DND-41 (cell line): Measurements from ENCODE around the gene GOLGB1.

Source experiments
- ATAC-seq: fragments of 200-7000 bp; cut with Tn5 transposase; 3 replicates; pipeline ENCODE4 v1.9.1; 2021; ENCODE audit warnings: low read depth; ENCODE audit not compliant: insufficient read depth
- DNase-seq: peaks from one replicate; pipeline ENCODE4 v3.0.0-alpha.2; 2020
- H2AFZ ChIP-seq: 2 replicates; pipeline ENCODE4 v1.6.0; 2012; ENCODE audit warnings: low read depth, low read length
- H3K27ac ChIP-seq: 2 replicates; pipeline ENCODE4 v1.5.1; 2012; ENCODE audit warnings: low read length, inconsistent platforms
- H3K27me3 ChIP-seq: fragments of 200-600 bp; sonication (generic); 2 replicates; pipeline ENCODE4 v1.6.0; 2012; ENCODE audit warnings: low read length, mild to moderate bottlenecking, inconsistent platforms; ENCODE audit not compliant: insufficient read depth, poor library complexity
- H3K36me3 ChIP-seq: 2 replicates; pipeline ENCODE4 v1.5.1; 2012; ENCODE audit warnings: low read length, inconsistent platforms; ENCODE audit not compliant: insufficient read depth
- H3K4me1 ChIP-seq: 2 replicates; pipeline ENCODE4 v1.5.1; 2012; ENCODE audit warnings: mild to moderate bottlenecking, low read length; ENCODE audit not compliant: insufficient read depth
- H3K4me2 ChIP-seq: 2 replicates; pipeline ENCODE4 v1.6.0; 2012; ENCODE audit warnings: mild to moderate bottlenecking, moderate library complexity, low read length, inconsistent platforms; ENCODE audit not compliant: insufficient read depth
- H3K4me3 ChIP-seq, 2 experiments: fragments of 200-600 bp in 1 of 2; shearing (Covaris generic) in 1 of 2; 2 replicates each; pipeline ENCODE4 v1.5.1; 2012 to 2016; ENCODE audit warnings: inconsistent platforms in 2 of 2, low read length in 2 of 2, mild to moderate bottlenecking in 2 of 2, low read depth in 1 of 2, moderate library complexity in 1 of 2
- H3K79me2 ChIP-seq: 2 replicates; pipeline ENCODE4 v1.6.0; 2012; ENCODE audit warnings: low read length, inconsistent platforms; ENCODE audit not compliant: insufficient read depth
- H3K9ac ChIP-seq: 2 replicates; pipeline ENCODE4 v1.6.0; 2012; ENCODE audit warnings: low read depth, mild to moderate bottlenecking, inconsistent platforms, low read length, moderate library complexity
- H3K9me3 ChIP-seq: 2 replicates; pipeline ENCODE4 v1.5.1; 2012; ENCODE audit warnings: low read length, moderate library complexity, mild to moderate bottlenecking, inconsistent platforms; ENCODE audit not compliant: insufficient read depth, severe bottlenecking
- H4K20me1 ChIP-seq: 2 replicates; pipeline ENCODE4 v1.6.0; 2012; ENCODE audit warnings: low read length; ENCODE audit not compliant: insufficient read depth
- CTCF ChIP-seq: IDR thresholded peaks from 2 replicates; pipeline ENCODE4 v1.5.1; 2012; ENCODE audit warnings: borderline replicate concordance, low read length, moderate library complexity, mild to moderate bottlenecking; ENCODE audit not compliant: poor library complexity, severe bottlenecking; ENCODE audit errors: extremely low read depth
- EZH2 ChIP-seq: IDR thresholded peaks from 3 replicates; pipeline ENCODE4 v1.6.1; 2012; ENCODE audit warnings: borderline replicate concordance, low read depth, mild to moderate bottlenecking, moderate library complexity, low read length, inconsistent platforms; ENCODE audit not compliant: severe bottlenecking

GOLGB1 gene

GRCh38 chr3:121758727-121759450, 9.3 kb upstream of the GOLGB1 start:
- no peak for TF ChIP-seq CTCF
- TF ChIP-seq EZH2, result no peak

GRCh38 chr3:121757812-121758545, 8.4 kb upstream of the GOLGB1 start:
- no peak overlapping the region for H3K9ac ChIP-seq
- H3K79me2 ChIP-seq, result no peaks in the 10 kb centered on the region
- H2AFZ ChIP-seq, result peak overlapping the region; percentile 40; the same call in 1 of the 2 replicates
- no peak overlapping the region for H3K27ac ChIP-seq
- H4K20me1 ChIP-seq, result no peaks in the 10 kb centered on the region
- H3K36me3 ChIP-seq, result no peaks in the 10 kb centered on the region
- DNase-seq, result no peak
- no peak overlapping the region for H3K4me2 ChIP-seq
- TF ChIP-seq EZH2, result no peak
- TF ChIP-seq CTCF, result no peak
- no peak for ATAC-seq
- H3K4me3 ChIP-seq, result no peak overlapping the region
- no peaks in the 10 kb centered on the region for H3K27me3 ChIP-seq
- no peaks in the 10 kb centered on the region for H3K9me3 ChIP-seq
- H3K4me1 ChIP-seq, result peaks cover 5% of the 10 kb centered on the region; the same call in 1 of the 2 replicates

More at GRCh38 chr3:121758727-121759450, 9.3 kb upstream of the GOLGB1 start:
- DNase-seq (no peak), ATAC-seq (no peak)
- H3K36me3 ChIP-seq, result no peaks in the 10 kb centered on the region
- H3K9ac ChIP-seq, result no peak overlapping the region
- H3K4me1 ChIP-seq, result peaks cover 5% of the 10 kb centered on the region; the same call in 1 of the 2 replicates
- no peak overlapping the region for H3K27ac ChIP-seq
- H3K79me2 ChIP-seq, result no peaks in the 10 kb centered on the region
- H3K4me2 ChIP-seq, result no peak overlapping the region
- H3K9me3 ChIP-seq, result no peaks in the 10 kb centered on the region
- no peak overlapping the region for H2AFZ ChIP-seq
- no peak overlapping the region for H3K4me3 ChIP-seq
- no peaks in the 10 kb centered on the region for H4K20me1 ChIP-seq
- H3K27me3 ChIP-seq, result no peaks in the 10 kb centered on the region

- ATAC-seq, result peak; percentile 79
- 0 out of 2 replicates have a peak overlapping the region, but pooled peaks have one; percentile 40 for H2AFZ ChIP-seq
Measured at GRCh38 chr3:121757087-121757811, 7.7 kb upstream of the GOLGB1 start.

More at GRCh38 chr3:121757087-121757811, 7.7 kb upstream of the GOLGB1 start:
- H3K9me3 ChIP-seq, result no peaks in the 10 kb centered on the region
- no peak overlapping the region for H3K27ac ChIP-seq
- H3K79me2 ChIP-seq, result no peaks in the 10 kb centered on the region
- H3K4me1 ChIP-seq, result peaks cover 5% of the 10 kb centered on the region; the same call in 1 of the 2 replicates
- no peaks in the 10 kb centered on the region for H3K36me3 ChIP-seq
- H3K4me2 ChIP-seq, result no peak overlapping the region
- no peaks in the 10 kb centered on the region for H3K27me3 ChIP-seq
- H3K4me3 ChIP-seq, result no peak overlapping the region
- TF ChIP-seq EZH2 (no peak), CTCF (no peak)
- peak; percentile 12 for DNase-seq
- no peak overlapping the region for H3K9ac ChIP-seq
- H4K20me1 ChIP-seq, result no peaks in the 10 kb centered on the region
